Keratinocyte (primary cell): ENCODE data around the gene ATMIN.

Experiments
- CTCF ChIP-seq, 3 experiments: IDR thresholded peaks in 1 of 3; conservative IDR thresholded peaks in 1 of 3; optimal IDR thresholded peaks in 1 of 3; 2 replicates in 2 of 3; 3 replicates in 1 of 3; pipeline versions ENCODE3 to v1.5.1; 2011; ENCODE audit warnings: low read length in 3 of 3, mild to moderate bottlenecking in 3 of 3, moderate library complexity in 2 of 3, control low read depth in 1 of 3, inconsistent platforms in 1 of 3; ENCODE audit not compliant: insufficient read depth in 2 of 3; ENCODE audit errors: extremely low read depth in 1 of 3
- EZH2 ChIP-seq: IDR thresholded peaks from one replicate; pipeline ENCODE4 v1.6.1; 2012; ENCODE audit warnings: inconsistent platforms, mild to moderate bottlenecking, low read length, moderate library complexity

DNA sequence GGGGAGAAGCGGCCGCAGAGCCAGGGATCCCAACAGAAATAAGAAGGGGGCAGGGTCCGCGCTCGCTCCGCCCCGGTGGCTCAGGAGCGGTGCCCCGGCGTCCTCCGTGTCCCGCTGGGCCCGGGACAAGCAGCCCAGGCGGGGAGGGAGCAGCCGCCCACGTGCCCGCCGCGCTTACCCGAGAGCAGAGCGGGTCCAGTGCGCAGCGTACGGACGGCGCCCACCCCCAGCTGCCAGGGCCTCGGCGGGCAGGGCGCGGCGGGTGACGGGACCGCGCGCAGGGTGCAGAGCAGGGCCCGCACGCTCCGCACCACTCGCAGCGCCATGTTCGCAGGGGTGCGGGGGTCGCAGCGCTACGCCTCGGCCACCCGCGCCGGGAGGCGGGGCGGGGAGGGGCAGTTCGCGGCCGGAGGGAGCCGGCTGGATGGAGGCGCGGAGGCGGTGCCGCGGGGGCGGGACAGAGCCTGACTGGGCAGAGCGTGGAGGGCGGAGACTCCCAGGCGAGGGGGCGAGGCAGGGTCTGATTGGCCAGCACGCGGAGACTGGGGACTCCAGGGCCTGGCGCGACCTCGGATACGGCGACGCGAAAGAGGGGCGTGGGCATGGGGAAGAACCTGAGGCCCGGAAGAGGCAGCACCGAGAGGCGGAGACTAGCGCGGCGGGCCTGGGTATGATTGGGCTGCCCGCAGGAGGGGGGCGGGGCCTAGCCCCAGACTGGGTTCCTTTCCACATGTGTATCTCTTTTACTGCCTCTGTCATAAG lies 60.5 kb downstream of the ATMIN start, which contains the start of gene GCSH:
- TF ChIP-seq CTCF (optimal IDR thresholded peaks at IDR 0.05 in 1 of 3, IDR thresholded peaks at IDR 0.05 in 1 of 3, conservative IDR thresholded peaks at IDR 0.05 in 1 of 3; ENCODE audit: extremely low read depth in 1 of 3, insufficient read depth in 2 of 3, low read length in 3 of 3) (no peak), EZH2 (no peak)
